ENCODE measurements around the gene GPN1.
"Not testable (repeated sequence)": the region's sequence is repeated elsewhere in the genome, so short reads cannot be mapped to it uniquely, and the experiment has no call there.

Gene GPN1

DNA sequence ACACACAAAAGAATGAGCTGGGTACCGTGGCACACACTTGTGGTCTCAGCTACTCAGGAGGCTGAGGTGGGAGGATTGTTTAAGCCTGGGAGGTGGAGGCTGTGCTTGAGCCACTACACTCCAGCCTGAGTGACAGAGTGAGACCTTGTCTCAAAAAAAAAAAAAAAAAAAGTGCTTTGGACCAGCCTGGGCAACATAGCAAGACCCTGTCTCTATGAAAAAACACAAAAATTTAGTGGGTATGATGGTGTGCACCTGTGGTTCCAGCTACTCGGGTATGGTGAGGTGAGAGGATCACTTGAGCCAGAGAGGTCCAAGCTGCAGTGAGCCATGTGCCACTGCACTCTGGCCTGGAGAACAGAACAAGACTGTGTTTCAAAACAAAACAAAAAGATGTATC, 35.6 kb upstream of the GPN1 start:
- peaks cover 3% of the 10 kb centered on the region; the same call in 1 of the 2 replicates for H3K36me3 ChIP-seq (ENCODE audit: insufficient read depth, low read length)
- peaks cover 35% of the 10 kb centered on the region for H3K9me3 ChIP-seq (ENCODE audit: insufficient read depth, low read depth, low read length)
- H3K27ac ChIP-seq (ENCODE audit: low read depth, low read length) = no peak overlapping the region
- H3K4me3 ChIP-seq (ENCODE audit: low read length) = no peak overlapping the region
- H3K9ac ChIP-seq (ENCODE audit: low read depth, low read length) = no peak overlapping the region
- 97% methylated on average over 2 of the region's 2 CpGs for WGBS
- no peaks in the 10 kb centered on the region for H3K27me3 ChIP-seq (ENCODE audit: insufficient read depth, low read length)
- no peaks in the 10 kb centered on the region for H3K4me1 ChIP-seq (ENCODE audit: insufficient read depth, low read length)

DNA sequence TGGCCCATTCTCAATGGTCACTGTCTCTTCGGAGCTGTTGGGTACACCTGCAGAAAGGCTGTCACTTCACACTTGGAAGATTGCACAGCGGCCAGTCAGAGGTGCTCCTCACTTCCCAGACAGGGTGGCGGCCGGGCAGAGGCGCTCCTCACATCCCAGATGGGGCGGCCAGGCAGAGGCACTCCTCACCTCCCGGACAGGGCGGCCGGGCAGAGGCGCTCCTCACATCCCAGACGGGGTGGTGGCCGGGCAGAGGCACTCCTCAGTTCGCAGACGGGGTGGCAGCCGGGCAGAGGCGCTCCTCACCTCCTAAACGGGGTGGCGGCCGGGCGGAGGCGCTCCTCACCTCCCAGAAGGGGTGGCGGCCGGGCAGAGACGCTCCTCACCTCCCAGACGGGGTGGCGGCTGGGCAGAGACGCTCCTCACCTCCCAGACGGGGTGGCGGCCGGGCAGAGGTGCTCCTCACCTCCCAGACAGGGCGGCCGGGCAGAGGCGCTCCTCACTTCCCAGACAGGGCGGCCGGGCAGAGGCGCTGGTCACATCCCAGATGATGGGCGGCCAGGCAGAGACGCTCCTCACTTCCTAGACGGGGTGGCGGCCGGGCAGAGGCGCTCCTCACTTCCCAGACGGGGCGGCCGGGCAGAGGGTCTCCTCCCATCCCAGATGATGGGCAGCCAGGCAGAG, 34.7 kb upstream of the GPN1 start:
- not testable (repeated sequence) for H3K36me3 ChIP-seq (ENCODE audit: insufficient read depth, low read length); H3K4me1 ChIP-seq (ENCODE audit: insufficient read depth, low read length); H3K4me3 ChIP-seq (ENCODE audit: low read length); H3K27ac ChIP-seq (ENCODE audit: low read depth, low read length); H3K9ac ChIP-seq (ENCODE audit: low read depth, low read length); H3K27me3 ChIP-seq (ENCODE audit: insufficient read depth, low read length)
- 96% methylated on average over 45 of the region's 45 CpGs for WGBS
- H3K9me3 ChIP-seq (ENCODE audit: insufficient read depth, low read depth, low read length) = peaks cover 35% of the 10 kb centered on the region

GRCh38 chr2:27595412-27595811, 33.4 kb upstream of the GPN1 start:
- H3K4me1 ChIP-seq (ENCODE audit: insufficient read depth, low read length); H3K4me3 ChIP-seq (ENCODE audit: low read length); H3K27me3 ChIP-seq (ENCODE audit: insufficient read depth, low read length); H3K9ac ChIP-seq (ENCODE audit: low read depth, low read length); H3K27ac ChIP-seq (ENCODE audit: low read depth, low read length): not testable (repeated sequence)
- 96% methylated on average over 9 of the region's 9 CpGs for WGBS
- Histone ChIP-seq H3K36me3 (ENCODE audit: insufficient read depth, low read length) (peaks cover 18% of the 10 kb centered on the region), H3K9me3 (ENCODE audit: insufficient read depth, low read depth, low read length) (peaks cover 28% of the 10 kb centered on the region)

DNA sequence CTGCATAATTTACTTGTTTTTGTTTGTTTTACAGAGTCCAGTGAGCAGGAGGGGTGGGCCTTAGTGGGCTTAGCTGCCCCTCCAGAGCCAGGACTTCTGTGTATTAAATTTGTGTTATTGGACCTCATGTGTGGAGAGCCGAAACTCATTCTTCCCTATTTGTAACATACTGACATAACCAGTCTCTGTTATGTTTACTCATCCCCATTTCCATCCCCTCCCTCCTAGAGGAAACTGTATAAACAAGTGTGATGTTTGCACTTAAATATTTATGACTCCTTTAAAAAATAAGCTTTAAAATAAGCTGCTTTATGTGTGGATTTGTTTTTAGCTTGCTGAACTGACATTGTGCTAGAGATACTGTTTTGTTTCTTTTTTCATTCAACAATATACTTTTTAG, 32.2 kb upstream of the GPN1 start:
- Histone ChIP-seq H3K9ac (ENCODE audit: low read depth, low read length) (no peak overlapping the region), H3K36me3 (ENCODE audit: insufficient read depth, low read length) (peaks cover 27% of the 10 kb centered on the region), H3K4me3 (ENCODE audit: low read length) (no peak overlapping the region), H3K27ac (ENCODE audit: low read depth, low read length) (no peak overlapping the region), H3K4me1 (ENCODE audit: insufficient read depth, low read length) (no peaks in the 10 kb centered on the region), H3K9me3 (ENCODE audit: insufficient read depth, low read depth, low read length) (peaks cover 25% of the 10 kb centered on the region), H3K27me3 (ENCODE audit: insufficient read depth, low read length) (no peaks in the 10 kb centered on the region)
- WGBS = no CpG with 5 or more reads among the region's 1 CpG

DNA sequence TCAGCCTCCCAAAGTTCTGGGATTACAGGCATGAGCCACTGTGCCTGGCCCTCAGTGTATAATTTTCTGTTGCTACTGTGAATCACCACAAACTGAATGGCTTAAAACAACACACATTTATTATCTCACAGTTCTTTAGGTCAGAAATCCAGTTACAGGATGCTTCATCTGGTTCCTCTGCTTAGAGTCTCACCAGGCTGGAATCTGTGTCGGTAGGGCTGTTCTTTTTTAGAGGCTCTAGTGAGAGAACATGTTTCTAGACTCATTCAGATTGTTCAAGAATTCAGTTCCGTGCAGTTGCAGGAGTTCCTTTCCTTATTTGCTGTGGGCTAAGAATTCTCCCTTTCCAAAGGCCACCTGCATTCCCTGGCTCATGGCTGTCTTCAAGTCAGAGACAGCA, 22.2 kb upstream of the GPN1 start:
- WGBS = 94% methylated on average over 2 of the region's 2 CpGs
- H3K27ac ChIP-seq (ENCODE audit: low read depth, low read length) = no peak overlapping the region
- H3K27me3 ChIP-seq (ENCODE audit: insufficient read depth, low read length) = no peaks in the 10 kb centered on the region
- H3K4me1 ChIP-seq (ENCODE audit: insufficient read depth, low read length) = no peaks in the 10 kb centered on the region
- no peak overlapping the region for H3K4me3 ChIP-seq (ENCODE audit: low read length)
- peaks cover 75% of the 10 kb centered on the region for H3K36me3 ChIP-seq (ENCODE audit: insufficient read depth, low read length)
- H3K9me3 ChIP-seq (ENCODE audit: insufficient read depth, low read depth, low read length) = no peaks in the 10 kb centered on the region
- no peak overlapping the region for H3K9ac ChIP-seq (ENCODE audit: low read depth, low read length)

GRCh38 chr2:27613985-27614384, 14.9 kb upstream of the GPN1 start:
- H3K36me3 ChIP-seq (ENCODE audit: insufficient read depth, low read length) = peaks cover 79% of the 10 kb centered on the region
- no peak overlapping the region for H3K4me3 ChIP-seq (ENCODE audit: low read length)
- H3K27ac ChIP-seq (ENCODE audit: low read depth, low read length) = no peak overlapping the region
- no peaks in the 10 kb centered on the region for H3K9me3 ChIP-seq (ENCODE audit: insufficient read depth, low read depth, low read length)
- no peaks in the 10 kb centered on the region for H3K4me1 ChIP-seq (ENCODE audit: insufficient read depth, low read length)
- 100% methylated on average over 1 of the region's 2 CpGs for WGBS
- no peak overlapping the region for H3K9ac ChIP-seq (ENCODE audit: low read depth, low read length)
- H3K27me3 ChIP-seq (ENCODE audit: insufficient read depth, low read length) = no peaks in the 10 kb centered on the region

DNA sequence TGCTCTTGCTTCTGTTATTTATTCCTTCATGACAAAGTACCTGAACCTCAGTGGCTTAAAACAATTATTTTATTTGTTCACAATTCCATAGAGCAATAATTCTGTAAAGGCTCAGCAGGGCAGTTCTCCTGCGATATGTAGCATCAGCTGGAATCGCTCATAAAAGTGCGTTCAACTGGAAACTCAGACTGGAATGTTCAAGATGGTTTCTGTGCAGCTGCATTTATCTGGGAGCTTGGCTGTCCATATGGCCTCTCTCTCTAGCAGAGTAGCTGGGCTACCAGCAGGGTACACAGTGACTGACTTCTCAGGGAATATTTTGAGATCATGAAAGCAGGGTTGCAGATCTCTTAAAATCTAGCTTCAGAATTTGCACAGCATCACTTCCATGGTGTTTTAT, 13.5 kb upstream of the GPN1 start:
- H3K36me3 ChIP-seq (ENCODE audit: insufficient read depth, low read length) = peaks cover 89% of the 10 kb centered on the region
- H3K27me3 ChIP-seq (ENCODE audit: insufficient read depth, low read length) = no peaks in the 10 kb centered on the region
- no peak overlapping the region for H3K4me3 ChIP-seq (ENCODE audit: low read length)
- H3K9me3 ChIP-seq (ENCODE audit: insufficient read depth, low read depth, low read length) = no peaks in the 10 kb centered on the region
- no peak overlapping the region for H3K9ac ChIP-seq (ENCODE audit: low read depth, low read length)
- no peak overlapping the region for H3K27ac ChIP-seq (ENCODE audit: low read depth, low read length)
- 96% methylated on average over 3 of the region's 3 CpGs for WGBS
- no peaks in the 10 kb centered on the region for H3K4me1 ChIP-seq (ENCODE audit: insufficient read depth, low read length)

- Histone ChIP-seq H3K4me3 (ENCODE audit: low read length) (no peak overlapping the region), H3K36me3 (ENCODE audit: insufficient read depth, low read length) (peaks cover 74% of the 10 kb centered on the region), H3K4me1 (ENCODE audit: insufficient read depth, low read length) (peaks cover 21% of the 10 kb centered on the region; the same call in 1 of the 2 replicates), H3K9ac (ENCODE audit: low read depth, low read length) (no peak overlapping the region), H3K9me3 (ENCODE audit: insufficient read depth, low read depth, low read length) (no peaks in the 10 kb centered on the region), H3K27ac (ENCODE audit: low read depth, low read length) (no peak overlapping the region; the same call in 1 of the 2 replicates), H3K27me3 (ENCODE audit: insufficient read depth, low read length) (no peaks in the 10 kb centered on the region)
- WGBS = 93% methylated on average over 1 of the region's 1 CpG
Measured at GRCh38 chr2:27621524-27621923, 7.3 kb upstream of the GPN1 start.

- Histone ChIP-seq H3K9ac (ENCODE audit: low read depth, low read length) (no peak overlapping the region), H3K36me3 (ENCODE audit: insufficient read depth, low read length) (peaks cover 60% of the 10 kb centered on the region), H3K9me3 (ENCODE audit: insufficient read depth, low read depth, low read length) (no peaks in the 10 kb centered on the region), H3K27ac (ENCODE audit: low read depth, low read length) (peak overlapping the region; percentile 83), H3K4me3 (ENCODE audit: low read length) (no peak overlapping the region; the same call in 1 of the 2 replicates), H3K27me3 (ENCODE audit: insufficient read depth, low read length) (no peaks in the 10 kb centered on the region), H3K4me1 (ENCODE audit: insufficient read depth, low read length) (peaks cover 24% of the 10 kb centered on the region; the same call in 1 of the 2 replicates)
- 58% methylated on average over 3 of the region's 3 CpGs for WGBS
Measured at GRCh38 chr2:27622921-27623384, 5.9 kb upstream of the GPN1 start.

DNA sequence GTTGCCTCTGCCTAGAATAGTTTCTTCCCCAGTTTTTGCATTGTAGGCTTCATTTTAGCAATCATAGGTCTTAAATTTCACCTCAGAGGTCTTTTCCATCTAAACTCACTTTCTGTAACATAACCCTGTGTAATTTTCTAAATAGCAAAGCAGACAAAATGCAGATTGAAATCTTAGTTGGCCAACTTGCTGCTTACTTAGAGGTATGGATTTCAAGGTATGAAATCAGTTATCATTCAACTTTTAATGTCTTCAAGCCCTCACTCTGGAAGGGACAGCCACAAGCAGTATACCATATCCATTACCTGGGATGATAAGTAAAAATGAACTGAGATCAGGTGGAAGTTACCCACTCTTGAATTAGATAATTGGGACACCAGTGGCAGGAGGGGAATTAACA, 3.9 kb upstream of the GPN1 start:
- Histone ChIP-seq H3K4me1 (ENCODE audit: insufficient read depth, low read length) (peaks cover 27% of the 10 kb centered on the region; the same call in 1 of the 2 replicates), H3K9me3 (ENCODE audit: insufficient read depth, low read depth, low read length) (no peaks in the 10 kb centered on the region), H3K27ac (ENCODE audit: low read depth, low read length) (no peak overlapping the region), H3K36me3 (ENCODE audit: insufficient read depth, low read length) (peaks cover 40% of the 10 kb centered on the region), H3K4me3 (ENCODE audit: low read length) (no peak overlapping the region), H3K27me3 (ENCODE audit: insufficient read depth, low read length) (no peaks in the 10 kb centered on the region), H3K9ac (ENCODE audit: low read depth, low read length) (no peak overlapping the region)

DNA sequence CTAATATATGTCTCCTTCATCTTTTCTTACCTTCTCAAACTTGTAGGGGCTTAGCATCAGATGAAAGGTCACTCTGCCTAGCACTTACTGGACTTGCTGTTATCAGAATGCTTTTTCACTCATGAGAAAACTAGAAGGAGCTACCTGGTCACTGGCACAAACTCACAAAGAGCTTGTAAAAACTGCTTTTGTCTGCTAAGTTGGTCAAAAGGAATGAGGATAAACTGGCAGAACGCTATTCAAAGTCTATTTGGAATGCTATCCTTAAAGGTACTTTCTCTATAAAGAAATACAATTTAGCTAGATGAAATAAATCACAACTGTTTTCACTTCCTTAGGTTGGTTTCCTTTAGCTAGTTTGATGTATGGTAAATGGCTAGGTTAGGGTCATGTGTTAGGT, 2.5 kb upstream of the GPN1 start:
- H3K4me3 ChIP-seq (ENCODE audit: low read length); H3K9me3 ChIP-seq (ENCODE audit: insufficient read depth, low read depth, low read length); H3K27ac ChIP-seq (ENCODE audit: low read depth, low read length); H3K9ac ChIP-seq (ENCODE audit: low read depth, low read length); H3K27me3 ChIP-seq (ENCODE audit: insufficient read depth, low read length): not testable (repeated sequence)
- H3K36me3 ChIP-seq (ENCODE audit: insufficient read depth, low read length) = peaks cover 38% of the 10 kb centered on the region
- 100% methylated on average over 1 of the region's 1 CpG for WGBS
- H3K4me1 ChIP-seq (ENCODE audit: insufficient read depth, low read length) = peaks cover 27% of the 10 kb centered on the region; the same call in 1 of the 2 replicates

GRCh38 chr2:27626921-27627320, 1.9 kb upstream of the GPN1 start:
- H3K36me3 ChIP-seq (ENCODE audit: insufficient read depth, low read length) = peaks cover 38% of the 10 kb centered on the region
- WGBS = 81% methylated on average over 3 of the region's 3 CpGs
- H3K4me1 ChIP-seq (ENCODE audit: insufficient read depth, low read length) = peaks cover 24% of the 10 kb centered on the region; the same call in 1 of the 2 replicates
- H3K9ac ChIP-seq (ENCODE audit: low read depth, low read length); H3K27ac ChIP-seq (ENCODE audit: low read depth, low read length); H3K9me3 ChIP-seq (ENCODE audit: insufficient read depth, low read depth, low read length); H3K27me3 ChIP-seq (ENCODE audit: insufficient read depth, low read length); H3K4me3 ChIP-seq (ENCODE audit: low read length): not testable (repeated sequence)

All from HUES64 (cell line).